Measurements from ENCODE around the gene PTPN13.

PTPN13 gene

DNA sequence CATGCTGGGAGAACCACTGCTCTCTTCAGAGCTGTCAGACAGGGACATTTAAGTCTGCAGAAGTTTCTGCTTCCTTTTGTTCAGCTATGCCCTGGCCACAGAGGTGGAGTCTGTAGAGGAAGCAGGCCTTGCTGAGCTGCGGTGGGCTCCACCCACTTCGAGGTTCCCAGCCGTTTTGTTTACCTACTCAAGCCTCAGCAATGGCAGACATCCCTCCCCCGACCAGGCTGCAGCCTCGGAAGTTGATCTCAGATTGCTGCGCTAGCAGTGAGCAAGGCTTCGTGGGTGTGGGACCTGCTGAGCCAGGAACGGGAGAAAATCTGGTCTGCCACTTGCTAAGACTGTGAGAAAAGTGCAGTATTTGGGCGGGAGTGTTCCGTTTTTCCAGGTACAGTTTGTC is 136.2 kb downstream of the PTPN13 start:
- no peak overlapping the region for H2BK5ac ChIP-seq (ENCODE audit: low read length)
- no peak overlapping the region for H2BK15ac ChIP-seq (replicated peaks; ENCODE audit: low read depth)
- no peak overlapping the region for H3K27ac ChIP-seq (ENCODE audit: low read depth, low read length)
- H2BK120ac ChIP-seq (ENCODE audit: low read depth, low read length), result no peak overlapping the region
- no peaks in the 10 kb centered on the region for H3K79me1 ChIP-seq (ENCODE audit: low read length)
- H4K8ac ChIP-seq (ENCODE audit: low read depth, low read length), result no peak overlapping the region
- no peaks in the 10 kb centered on the region for H3K36me3 ChIP-seq (ENCODE audit: control insufficient read depth, insufficient read depth, low read length)
- H3K18ac ChIP-seq (ENCODE audit: low read length), result no peak overlapping the region
- no CpG with 5 or more reads among the region's 10 CpGs for WGBS (ENCODE audit: extremely low coverage, insufficient coverage, low lambda C conversion rate)
- no peak overlapping the region for H3K9ac ChIP-seq (ENCODE audit: low read length)
- no peak overlapping the region for H3K56ac ChIP-seq (ENCODE audit: low read length)
- DNase-seq, result peak; percentile 52
- no peaks in the 10 kb centered on the region for H3K79me2 ChIP-seq (ENCODE audit: control insufficient read depth, insufficient read depth, low read length)
- H3K27me3 ChIP-seq (ENCODE audit: insufficient read depth, low read length, poor library complexity), result no peaks in the 10 kb centered on the region
- no peak overlapping the region for H3K4ac ChIP-seq (ENCODE audit: low read depth, low read length)
- H3K4me1 ChIP-seq (ENCODE audit: control insufficient read depth, low read depth, low read length), result no peaks in the 10 kb centered on the region
- no peak overlapping the region for H3K23ac ChIP-seq (ENCODE audit: low read length)
- no peak overlapping the region for H3K4me3 ChIP-seq (ENCODE audit: low read length)
- no peak overlapping the region for H2AK5ac ChIP-seq (ENCODE audit: low read length)
- no peak overlapping the region for H3K4me2 ChIP-seq (ENCODE audit: low read length)
- H4K5ac ChIP-seq (ENCODE audit: low read length), result no peak overlapping the region

DNA sequence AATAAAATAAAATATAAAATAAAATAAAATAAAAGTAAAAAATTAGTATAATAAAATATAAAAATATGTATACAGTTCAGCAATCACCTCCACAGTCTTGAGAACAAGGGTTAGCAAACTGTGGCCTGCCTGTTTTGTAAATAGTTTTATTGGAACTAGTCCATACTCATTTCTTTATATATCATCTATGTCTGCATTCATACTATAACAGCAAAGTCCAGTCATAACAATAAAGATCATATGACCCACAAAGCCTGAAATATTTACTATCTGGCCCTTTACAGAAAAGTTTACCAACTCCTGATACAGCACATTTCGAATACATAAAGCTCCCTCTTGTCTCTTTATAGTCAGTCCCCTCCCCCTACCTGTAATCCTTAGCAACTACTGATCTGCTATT is 143.1 kb downstream of the PTPN13 start:
- H3K4ac ChIP-seq (ENCODE audit: low read depth, low read length), result no peak overlapping the region
- H3K27ac ChIP-seq (ENCODE audit: low read depth, low read length), result no peak overlapping the region
- H2BK5ac ChIP-seq (ENCODE audit: low read length), result no peak overlapping the region
- no peaks in the 10 kb centered on the region for H3K4me1 ChIP-seq (ENCODE audit: control insufficient read depth, low read depth, low read length)
- no peak overlapping the region for H3K4me2 ChIP-seq (ENCODE audit: low read length)
- no peak overlapping the region for H3K56ac ChIP-seq (ENCODE audit: low read length)
- H2BK15ac ChIP-seq (replicated peaks; ENCODE audit: low read depth), result no peak overlapping the region
- no peak overlapping the region for H3K9ac ChIP-seq (ENCODE audit: low read length)
- H4K8ac ChIP-seq (ENCODE audit: low read depth, low read length), result no peak overlapping the region
- H3K23ac ChIP-seq (ENCODE audit: low read length), result no peak overlapping the region
- no peak overlapping the region for H3K18ac ChIP-seq (ENCODE audit: low read length)
- H3K4me3 ChIP-seq (ENCODE audit: low read length), result no peak overlapping the region
- no peak overlapping the region for H4K5ac ChIP-seq (ENCODE audit: low read length)
- no peaks in the 10 kb centered on the region for H3K79me1 ChIP-seq (ENCODE audit: low read length)
- no peak overlapping the region for H2BK120ac ChIP-seq (ENCODE audit: low read depth, low read length)
- no peaks in the 10 kb centered on the region for H3K27me3 ChIP-seq (ENCODE audit: insufficient read depth, low read length, poor library complexity)
- DNase-seq, result no peak
- no CpG with 5 or more reads among the region's 1 CpG for WGBS (ENCODE audit: extremely low coverage, insufficient coverage, low lambda C conversion rate)
- H3K36me3 ChIP-seq (ENCODE audit: control insufficient read depth, insufficient read depth, low read length), result no peaks in the 10 kb centered on the region
- H2AK5ac ChIP-seq (ENCODE audit: low read length), result no peak overlapping the region
- H3K79me2 ChIP-seq (ENCODE audit: control insufficient read depth, insufficient read depth, low read length), result no peaks in the 10 kb centered on the region

DNA sequence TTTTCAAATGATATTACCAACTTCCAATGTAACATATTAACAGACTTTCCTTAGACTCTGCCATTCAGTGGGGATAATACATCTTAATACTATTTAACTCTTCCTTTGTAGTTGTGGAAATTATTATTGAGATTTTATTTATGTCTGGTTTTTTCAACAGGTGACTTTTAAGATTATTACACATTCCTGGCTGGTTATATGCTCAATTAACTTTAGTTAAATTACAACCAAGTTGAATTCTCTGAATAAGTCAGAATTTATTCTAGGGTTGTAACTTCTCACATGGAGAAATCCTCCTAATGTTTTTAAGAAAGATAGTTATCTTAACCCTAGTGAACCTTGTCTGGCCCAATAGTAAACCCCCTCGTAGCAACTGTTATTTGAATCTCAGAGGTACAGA is 147.7 kb downstream of the PTPN13 start:
- Histone ChIP-seq H3K56ac (ENCODE audit: low read length) (no peak overlapping the region), H3K4me2 (ENCODE audit: low read length) (no peak overlapping the region), H3K79me2 (ENCODE audit: control insufficient read depth, insufficient read depth, low read length) (no peaks in the 10 kb centered on the region), H2BK120ac (ENCODE audit: low read depth, low read length) (no peak overlapping the region), H3K27ac (ENCODE audit: low read depth, low read length) (no peak overlapping the region), H2AK5ac (ENCODE audit: low read length) (no peak overlapping the region), H3K23ac (ENCODE audit: low read length) (no peak overlapping the region), H3K9ac (ENCODE audit: low read length) (no peak overlapping the region), H3K4me3 (ENCODE audit: low read length) (no peak overlapping the region), H3K4ac (ENCODE audit: low read depth, low read length) (no peak overlapping the region), H3K18ac (ENCODE audit: low read length) (no peak overlapping the region), H2BK15ac (replicated peaks; ENCODE audit: low read depth) (no peak overlapping the region), H3K79me1 (ENCODE audit: low read length) (no peaks in the 10 kb centered on the region), H4K5ac (ENCODE audit: low read length) (no peak overlapping the region), H3K4me1 (ENCODE audit: control insufficient read depth, low read depth, low read length) (no peaks in the 10 kb centered on the region), H3K36me3 (ENCODE audit: control insufficient read depth, insufficient read depth, low read length) (no peaks in the 10 kb centered on the region), H4K8ac (ENCODE audit: low read depth, low read length) (no peak overlapping the region), H2BK5ac (ENCODE audit: low read length) (no peak overlapping the region), H3K27me3 (ENCODE audit: insufficient read depth, low read length, poor library complexity) (no peaks in the 10 kb centered on the region)
- DNase-seq, result no peak
- WGBS (ENCODE audit: extremely low coverage, insufficient coverage, low lambda C conversion rate), result no CpG with 5 or more reads among the region's 1 CpG

DNA sequence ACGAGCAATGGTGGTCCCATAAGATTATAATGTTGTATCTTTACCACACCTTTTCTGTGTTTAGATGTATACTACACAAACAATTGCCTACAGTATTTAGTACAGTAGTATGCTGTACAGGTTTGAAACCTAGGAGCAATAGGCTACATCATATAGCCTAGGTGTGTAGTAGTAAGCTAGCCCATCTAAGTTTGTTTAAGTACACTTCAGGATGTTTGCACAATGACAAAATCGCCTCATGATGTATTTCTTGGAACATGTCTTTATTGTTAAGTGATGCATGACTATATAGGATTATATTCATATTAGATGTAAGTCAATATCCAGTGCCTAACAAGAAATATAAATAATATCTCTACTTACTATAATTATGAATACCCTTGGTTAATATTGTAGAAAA is 150.5 kb downstream of the PTPN13 start:
- H2BK5ac ChIP-seq (ENCODE audit: low read length), result no peak overlapping the region
- H3K18ac ChIP-seq (ENCODE audit: low read length), result no peak overlapping the region
- no peak overlapping the region for H3K4me2 ChIP-seq (ENCODE audit: low read length)
- H3K56ac ChIP-seq (ENCODE audit: low read length), result no peak overlapping the region
- no peak overlapping the region for H3K9ac ChIP-seq (ENCODE audit: low read length)
- H3K79me1 ChIP-seq (ENCODE audit: low read length), result no peaks in the 10 kb centered on the region
- H2BK15ac ChIP-seq (replicated peaks; ENCODE audit: low read depth), result no peak overlapping the region
- no peak overlapping the region for H3K4me3 ChIP-seq (ENCODE audit: low read length)
- WGBS (ENCODE audit: extremely low coverage, insufficient coverage, low lambda C conversion rate), result no CpG with 5 or more reads among the region's 2 CpGs
- no peak overlapping the region for H2AK5ac ChIP-seq (ENCODE audit: low read length)
- H2BK120ac ChIP-seq (ENCODE audit: low read depth, low read length), result no peak overlapping the region
- no peak overlapping the region for H3K23ac ChIP-seq (ENCODE audit: low read length)
- H4K8ac ChIP-seq (ENCODE audit: low read depth, low read length), result no peak overlapping the region
- no peaks in the 10 kb centered on the region for H3K79me2 ChIP-seq (ENCODE audit: control insufficient read depth, insufficient read depth, low read length)
- no peaks in the 10 kb centered on the region for H3K27me3 ChIP-seq (ENCODE audit: insufficient read depth, low read length, poor library complexity)
- H3K4ac ChIP-seq (ENCODE audit: low read depth, low read length), result no peak overlapping the region
- H3K36me3 ChIP-seq (ENCODE audit: control insufficient read depth, insufficient read depth, low read length), result no peaks in the 10 kb centered on the region
- H3K4me1 ChIP-seq (ENCODE audit: control insufficient read depth, low read depth, low read length), result no peaks in the 10 kb centered on the region
- no peak for DNase-seq
- H3K27ac ChIP-seq (ENCODE audit: low read depth, low read length), result no peak overlapping the region
- H4K5ac ChIP-seq (ENCODE audit: low read length), result no peak overlapping the region

DNA sequence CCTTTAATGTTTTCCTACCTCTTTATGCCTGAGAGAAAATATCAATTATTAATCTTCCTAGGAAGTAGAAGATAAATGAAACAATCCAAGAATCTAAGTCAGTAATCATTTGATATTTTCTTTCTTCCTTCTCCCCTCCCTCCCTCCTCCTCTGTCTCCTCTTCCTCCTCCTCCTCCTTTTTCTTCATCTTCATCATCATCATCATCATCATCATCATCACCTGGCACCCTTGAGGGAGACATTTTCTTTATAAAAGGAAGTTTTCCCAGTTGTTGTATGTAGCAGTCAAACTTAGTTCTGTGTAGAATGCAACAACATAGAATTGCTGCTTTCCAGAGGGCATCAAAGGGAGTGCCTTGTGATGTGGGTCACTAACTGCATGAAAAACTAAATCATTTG is 155.0 kb downstream of the PTPN13 start:
- H2BK120ac ChIP-seq (ENCODE audit: low read depth, low read length), result no peak overlapping the region
- H3K79me1 ChIP-seq (ENCODE audit: low read length), result no peaks in the 10 kb centered on the region
- H3K4me2 ChIP-seq (ENCODE audit: low read length), result no peak overlapping the region
- H3K27me3 ChIP-seq (ENCODE audit: insufficient read depth, low read length, poor library complexity), result no peaks in the 10 kb centered on the region
- no peak overlapping the region for H3K56ac ChIP-seq (ENCODE audit: low read length)
- no peak overlapping the region for H3K4ac ChIP-seq (ENCODE audit: low read depth, low read length)
- no peak overlapping the region for H3K18ac ChIP-seq (ENCODE audit: low read length)
- no peaks in the 10 kb centered on the region for H3K36me3 ChIP-seq (ENCODE audit: control insufficient read depth, insufficient read depth, low read length)
- no peaks in the 10 kb centered on the region for H3K4me1 ChIP-seq (ENCODE audit: control insufficient read depth, low read depth, low read length)
- H2AK5ac ChIP-seq (ENCODE audit: low read length), result no peak overlapping the region
- no peak overlapping the region for H4K5ac ChIP-seq (ENCODE audit: low read length)
- H4K8ac ChIP-seq (ENCODE audit: low read depth, low read length), result no peak overlapping the region
- H3K9ac ChIP-seq (ENCODE audit: low read length), result no peak overlapping the region
- no peak overlapping the region for H2BK15ac ChIP-seq (replicated peaks; ENCODE audit: low read depth)
- no peak for DNase-seq
- H3K4me3 ChIP-seq (ENCODE audit: low read length), result no peak overlapping the region
- H3K23ac ChIP-seq (ENCODE audit: low read length), result no peak overlapping the region
- no peak overlapping the region for H2BK5ac ChIP-seq (ENCODE audit: low read length)
- no peak overlapping the region for H3K27ac ChIP-seq (ENCODE audit: low read depth, low read length)
- no peaks in the 10 kb centered on the region for H3K79me2 ChIP-seq (ENCODE audit: control insufficient read depth, insufficient read depth, low read length)

DNA sequence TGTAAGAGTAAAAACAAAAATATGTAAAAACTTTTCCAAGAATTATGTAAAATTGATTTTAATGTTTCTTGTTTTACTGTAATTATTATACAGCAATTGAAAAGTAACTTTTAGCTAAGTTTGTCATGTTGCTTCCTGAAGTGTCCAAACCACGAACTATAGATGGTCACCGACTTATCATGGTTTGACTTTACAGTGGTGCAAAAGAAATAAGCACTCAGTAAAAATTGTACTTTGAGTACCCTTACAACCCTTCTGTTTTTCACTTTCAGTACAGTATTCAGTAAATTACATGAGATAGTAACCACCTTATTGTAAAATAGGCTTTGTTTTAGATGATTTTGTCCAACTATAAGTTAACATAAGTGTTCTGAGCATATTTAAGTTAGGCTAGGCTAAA is 161.3 kb downstream of the PTPN13 start:
- DNase-seq, result no peak
- Histone ChIP-seq H3K23ac (ENCODE audit: low read length) (no peak overlapping the region), H2AK5ac (ENCODE audit: low read length) (no peak overlapping the region), H3K36me3 (ENCODE audit: control insufficient read depth, insufficient read depth, low read length) (no peaks in the 10 kb centered on the region), H3K4me2 (ENCODE audit: low read length) (no peak overlapping the region), H3K79me2 (ENCODE audit: control insufficient read depth, insufficient read depth, low read length) (no peaks in the 10 kb centered on the region), H3K4me1 (ENCODE audit: control insufficient read depth, low read depth, low read length) (no peaks in the 10 kb centered on the region), H3K27me3 (ENCODE audit: insufficient read depth, low read length, poor library complexity) (no peaks in the 10 kb centered on the region), H2BK120ac (ENCODE audit: low read depth, low read length) (no peak overlapping the region), H3K4ac (ENCODE audit: low read depth, low read length) (no peak overlapping the region), H2BK15ac (replicated peaks; ENCODE audit: low read depth) (no peak overlapping the region), H3K4me3 (ENCODE audit: low read length) (no peak overlapping the region), H3K18ac (ENCODE audit: low read length) (no peak overlapping the region), H3K9ac (ENCODE audit: low read length) (no peak overlapping the region), H4K8ac (ENCODE audit: low read depth, low read length) (no peak overlapping the region), H2BK5ac (ENCODE audit: low read length) (no peak overlapping the region), H4K5ac (ENCODE audit: low read length) (no peak overlapping the region), H3K79me1 (ENCODE audit: low read length) (no peaks in the 10 kb centered on the region), H3K56ac (ENCODE audit: low read length) (no peak overlapping the region), H3K27ac (ENCODE audit: low read depth, low read length) (no peak overlapping the region)
- no CpG with 5 or more reads among the region's 2 CpGs for WGBS (ENCODE audit: extremely low coverage, insufficient coverage, low lambda C conversion rate)
